Mesothelial cell of epicardium (in vitro differentiated cells): ENCODE measurements around the gene OR2AG1. TPM values are rescaled to one million over a fixed set of nuclear protein-coding genes. Genes with fewer than 3 reads are reported as not detected.

Source experiments
- DNase-seq, 2 experiments: peaks; one replicate each; pipeline ENCODE4 v3.0.0; 2021; ENCODE audit warnings: low spot score in 2 of 2; ENCODE audit not compliant: unreplicated experiment in 2 of 2
- H3K27ac Mint-ChIP-seq: 2 replicates; pipeline ENCODE4 v1.8.0; 2021; ENCODE audit warnings: mixed read lengths
- H3K27me3 Mint-ChIP-seq: 2 replicates; pipeline ENCODE4 v1.8.0; 2021; ENCODE audit warnings: low read depth, mixed read lengths
- H3K36me3 Mint-ChIP-seq: 2 replicates; pipeline ENCODE4 v1.8.0; 2021; ENCODE audit warnings: mixed read lengths
- H3K4me1 Mint-ChIP-seq: 2 replicates; pipeline ENCODE4 v1.8.0; 2021; ENCODE audit warnings: mixed read lengths
- H3K4me3 Mint-ChIP-seq: 2 replicates; pipeline ENCODE4 v1.8.0; 2021; ENCODE audit warnings: mild to moderate bottlenecking, moderate library complexity, mixed read lengths
- H3K9me3 Mint-ChIP-seq: 2 replicates; pipeline ENCODE4 v1.8.0; 2021; ENCODE audit warnings: mixed read lengths
- total RNA-seq: library from RNA; stranded (reverse); gene quantifications from 3 replicates; pipeline ENCODE4 v1.2.1, GENCODE V29; 2021
- TF ChIP-seq, protein P1 (sequence below): fragments of 200-600 bp; sonication (generic); IDR thresholded peaks from one replicate; pipeline ENCODE4 v1.5.0; 2021; ENCODE audit warnings: antibody characterized with exemption; ENCODE audit not compliant: unreplicated experiment

The OR2AG1 gene
- total RNA-seq, 1 donor from 2014 or later, result not detected

DNA sequence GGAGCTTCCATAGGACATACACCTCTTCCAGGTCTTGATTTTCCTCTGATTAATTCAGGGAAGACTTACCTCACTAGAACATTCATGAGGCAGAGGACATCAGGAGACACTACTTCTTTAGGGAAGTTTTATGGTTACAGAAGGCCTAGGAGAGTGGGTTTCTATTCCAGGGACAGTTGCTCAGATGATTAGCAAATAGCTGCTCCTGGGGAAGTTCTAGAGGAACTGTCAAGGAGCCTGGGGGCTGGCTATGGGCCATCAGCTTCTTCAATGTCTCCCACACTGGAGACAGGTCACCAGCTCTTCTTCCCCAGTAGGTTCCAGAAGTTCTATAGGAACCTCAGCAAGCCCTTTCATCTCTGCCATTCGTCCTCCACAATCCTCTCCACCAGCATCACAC, 51.2 kb downstream of the OR2AG1 start:
- TF ChIP-seq, protein P1, sequence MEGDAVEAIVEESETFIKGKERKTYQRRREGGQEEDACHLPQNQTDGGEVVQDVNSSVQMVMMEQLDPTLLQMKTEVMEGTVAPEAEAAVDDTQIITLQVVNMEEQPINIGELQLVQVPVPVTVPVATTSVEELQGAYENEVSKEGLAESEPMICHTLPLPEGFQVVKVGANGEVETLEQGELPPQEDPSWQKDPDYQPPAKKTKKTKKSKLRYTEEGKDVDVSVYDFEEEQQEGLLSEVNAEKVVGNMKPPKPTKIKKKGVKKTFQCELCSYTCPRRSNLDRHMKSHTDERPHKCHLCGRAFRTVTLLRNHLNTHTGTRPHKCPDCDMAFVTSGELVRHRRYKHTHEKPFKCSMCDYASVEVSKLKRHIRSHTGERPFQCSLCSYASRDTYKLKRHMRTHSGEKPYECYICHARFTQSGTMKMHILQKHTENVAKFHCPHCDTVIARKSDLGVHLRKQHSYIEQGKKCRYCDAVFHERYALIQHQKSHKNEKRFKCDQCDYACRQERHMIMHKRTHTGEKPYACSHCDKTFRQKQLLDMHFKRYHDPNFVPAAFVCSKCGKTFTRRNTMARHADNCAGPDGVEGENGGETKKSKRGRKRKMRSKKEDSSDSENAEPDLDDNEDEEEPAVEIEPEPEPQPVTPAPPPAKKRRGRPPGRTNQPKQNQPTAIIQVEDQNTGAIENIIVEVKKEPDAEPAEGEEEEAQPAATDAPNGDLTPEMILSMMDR, result no peak
- peaks cover 2% of the 10 kb centered on the region for H3K4me1 Mint-ChIP-seq
- H3K9me3 Mint-ChIP-seq, result no peaks in the 10 kb centered on the region
- no peaks in the 10 kb centered on the region for H3K36me3 Mint-ChIP-seq
- H3K27ac Mint-ChIP-seq, result no peak overlapping the region
- no peaks in the 10 kb centered on the region for H3K27me3 Mint-ChIP-seq
- DNase-seq, result no peak
- no peak overlapping the region for H3K4me3 Mint-ChIP-seq

Other genes with a start within 250 kb of the OR2AG1 start
- 18.6 to 22.5 TPM (median 21.0 TPM) in 3 replicates for gene RRP8, start 179.4 kb upstream of the OR2AG1 start, total RNA-seq
- 127 to 144 TPM (median 130 TPM) in 3 replicates for gene ILK, start 179.2 kb upstream of the OR2AG1 start, total RNA-seq
- gene TAF10, start 170.8 kb upstream of the OR2AG1 start, total RNA-seq, result 112 to 119 TPM (median 115 TPM) in 3 replicates
- 45.8 to 50.1 TPM (median 46.0 TPM) in 3 replicates for gene TPP1, start 163.6 kb upstream of the OR2AG1 start, total RNA-seq
- gene DCHS1, start 127.2 kb upstream of the OR2AG1 start, total RNA-seq, result 75.9 to 81.2 TPM (median 77.3 TPM) in 3 replicates
- gene MRPL17, start 99.7 kb upstream of the OR2AG1 start, total RNA-seq, result 41.6 to 45.3 TPM (median 42.7 TPM) in 3 replicates
- gene OR2AG2, start 11.0 kb upstream of the OR2AG1 start, total RNA-seq, result 0.11 to 0.29 TPM (median 0.27 TPM) in 3 replicates
- gene OR6A2, start 16.7 kb downstream of the OR2AG1 start, total RNA-seq, result 0.34 to 0.60 TPM (median 0.38 TPM) in 3 replicates
- gene OR10A5, start 62.7 kb downstream of the OR2AG1 start, total RNA-seq, result not detected in 3 replicates
- not detected in 3 replicates for gene OR10A2, start 80.0 kb downstream of the OR2AG1 start, total RNA-seq
- not detected in 3 replicates for gene OR10A4, start 93.6 kb downstream of the OR2AG1 start, total RNA-seq
- 0.40 to 0.85 TPM (median 0.41 TPM) in 3 replicates for gene OR2D2, start 109.5 kb downstream of the OR2AG1 start, total RNA-seq
- gene OR2D3, start 138.0 kb downstream of the OR2AG1 start, total RNA-seq, result not detected in 3 replicates
- gene ZNF215, start 143.4 kb downstream of the OR2AG1 start, total RNA-seq, result 2.8 to 3.9 TPM (median 3.0 TPM) in 3 replicates
- 6.2 to 7.4 TPM (median 6.5 TPM) in 3 replicates for gene ZNF214, start 237.3 kb downstream of the OR2AG1 start, total RNA-seq
- gene NLRP14, start 237.5 kb downstream of the OR2AG1 start, total RNA-seq, result 0.51 to 0.58 TPM (median 0.54 TPM) in 3 replicates